OCI-M1 (cell line): ENCODE data around the gene NIPAL3.

Experiments
- DNase-seq: peaks from one replicate; lab custom pipeline; 2025; lab: John Stamatoyannopoulos, UW

The NIPAL3 gene

DNA sequence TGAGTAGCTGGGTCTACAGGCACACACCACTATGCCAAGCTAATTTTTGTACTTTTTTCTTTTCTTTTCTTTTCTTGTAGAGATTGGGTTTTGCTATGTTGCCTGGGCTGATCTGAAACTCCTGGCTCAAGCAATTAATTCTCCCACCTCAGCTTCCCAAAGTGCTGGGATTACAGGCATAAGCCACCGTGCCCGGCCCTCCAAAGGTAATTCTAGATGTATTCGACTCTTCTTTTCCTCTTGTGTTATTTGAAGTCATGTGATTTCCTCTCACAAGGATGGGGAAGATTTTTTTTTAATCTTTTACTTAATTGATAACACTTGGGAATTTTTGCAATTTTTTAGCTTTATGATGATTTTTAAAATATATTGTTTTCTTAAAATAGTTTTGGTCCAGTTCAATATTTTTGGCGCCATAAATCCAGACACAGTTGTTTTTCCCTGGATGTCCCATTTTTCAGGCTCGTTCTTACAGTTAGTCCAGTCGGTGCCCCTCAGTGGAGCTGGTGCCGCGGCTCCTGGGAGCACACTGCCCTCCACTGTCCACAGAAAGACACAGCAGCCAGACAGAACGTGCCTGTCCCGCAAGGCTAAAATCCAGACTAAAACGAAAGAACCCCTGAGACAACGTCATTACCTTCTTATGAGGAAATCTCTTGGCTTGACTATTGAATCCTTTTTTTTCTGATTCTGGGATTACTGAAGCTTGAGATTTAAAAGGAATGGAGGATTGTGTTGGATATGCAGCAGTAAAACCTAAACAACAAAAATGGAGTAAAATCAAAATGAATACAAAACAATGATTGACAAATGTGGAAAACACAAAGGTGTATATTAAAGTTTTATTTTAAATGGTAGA, 24.4 kb upstream of the NIPAL3 start:
- DNase-seq, result peak; percentile 87

DNA sequence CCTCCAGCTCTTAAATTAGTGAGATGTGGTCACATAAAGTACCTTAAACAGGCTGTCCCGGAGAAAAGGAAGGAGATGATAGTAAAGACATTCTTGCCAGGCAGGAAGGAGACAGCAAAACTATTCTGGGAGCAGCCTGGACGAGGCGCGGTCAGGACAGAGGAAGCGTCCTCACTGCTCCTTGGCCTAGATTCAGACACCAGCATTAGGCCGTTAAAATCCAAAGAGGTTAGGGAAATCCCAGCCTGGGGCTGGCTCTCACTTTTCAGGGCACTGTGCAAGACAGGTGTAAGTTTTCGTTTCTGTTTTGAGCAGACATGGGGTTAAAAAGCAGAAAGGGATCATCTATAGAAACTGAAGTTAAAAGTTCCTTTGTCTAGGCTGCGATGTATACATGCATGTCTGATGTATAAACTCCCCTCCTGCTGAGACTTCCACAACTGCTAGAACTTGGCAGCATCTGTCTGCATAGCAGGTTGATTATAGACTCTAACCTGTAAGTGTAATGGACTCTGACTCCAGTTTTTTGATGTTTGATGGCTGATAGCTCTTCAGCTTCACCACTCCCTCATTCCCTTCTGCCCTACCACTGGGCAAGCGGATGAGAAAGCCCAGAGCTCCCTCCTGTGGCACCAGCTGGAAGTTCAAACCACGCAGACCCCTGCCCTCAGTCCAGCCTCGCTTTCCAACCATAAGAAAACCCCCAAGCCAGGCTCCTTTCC, 23.6 kb upstream of the NIPAL3 start:
- peak; percentile 79 for DNase-seq

DNA sequence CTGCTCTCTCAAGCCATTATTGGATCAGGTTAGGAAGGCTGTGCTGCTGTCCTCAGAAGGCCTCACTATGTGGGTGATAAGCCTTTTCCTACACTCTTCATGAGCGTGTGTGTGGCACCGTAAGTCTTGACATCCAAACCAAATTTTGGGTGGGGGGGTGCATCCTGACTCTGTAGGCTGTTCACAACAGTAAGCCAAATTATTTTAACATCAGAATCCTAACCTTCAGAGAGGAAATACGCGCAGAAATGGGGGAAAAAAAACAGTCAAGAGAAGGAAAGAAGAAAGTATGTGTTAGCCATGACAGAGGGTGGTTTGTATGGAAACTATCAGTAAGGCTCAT, 23.0 kb upstream of the NIPAL3 start:
- no peak for DNase-seq

DNA sequence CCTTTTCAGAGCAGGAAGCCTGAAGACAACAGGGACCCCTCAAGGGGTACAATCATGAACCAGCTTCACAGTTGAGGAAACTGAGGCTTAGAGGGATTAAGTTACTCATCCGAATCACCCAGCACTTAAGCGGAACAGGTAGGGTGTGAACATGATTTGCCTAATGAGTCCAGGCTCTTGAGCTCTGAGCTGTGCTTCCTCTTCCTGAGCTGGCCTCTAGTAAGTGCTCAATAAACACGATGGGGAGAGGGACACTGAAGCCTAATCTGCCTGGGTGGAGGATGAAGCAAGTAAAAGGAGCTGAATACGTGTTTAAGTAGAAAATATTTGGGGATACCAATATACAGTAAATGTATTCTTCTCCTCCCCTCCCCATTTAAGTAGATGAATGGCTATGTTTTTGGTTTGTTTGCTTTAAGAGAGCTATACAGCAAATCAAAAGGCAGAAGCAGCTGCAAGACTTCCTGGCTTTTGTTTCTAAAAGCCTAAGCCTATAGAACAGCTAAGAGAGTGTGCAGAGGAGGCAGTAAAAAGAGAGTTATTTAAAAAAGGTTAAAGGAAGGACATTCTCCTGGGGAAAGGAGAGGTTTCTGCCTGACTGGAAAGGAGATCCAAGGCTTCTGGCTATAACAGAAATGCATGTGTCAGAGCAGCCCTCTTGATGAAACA, 22.5 kb upstream of the NIPAL3 start:
- no peak for DNase-seq

DNA sequence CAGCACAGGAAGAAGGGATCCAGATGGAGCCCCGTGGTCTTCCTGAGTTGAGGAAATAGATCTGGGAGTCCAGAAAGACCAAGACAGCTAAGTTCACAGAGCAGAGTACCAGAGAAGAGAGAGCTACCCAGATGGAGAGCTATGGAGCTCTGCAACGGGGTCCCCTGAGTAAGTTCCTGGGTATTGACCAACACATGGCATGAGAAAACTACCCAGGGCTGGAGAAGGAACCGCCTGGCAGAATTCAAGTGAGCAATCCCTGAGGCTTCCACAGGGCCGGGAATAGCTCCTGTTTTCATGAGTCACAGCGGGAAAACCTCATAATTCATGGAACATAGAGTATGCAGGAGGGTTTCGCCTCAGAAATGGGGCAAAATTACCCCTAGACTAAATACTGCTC, 21.7 kb upstream of the NIPAL3 start:
- no peak for DNase-seq

DNA sequence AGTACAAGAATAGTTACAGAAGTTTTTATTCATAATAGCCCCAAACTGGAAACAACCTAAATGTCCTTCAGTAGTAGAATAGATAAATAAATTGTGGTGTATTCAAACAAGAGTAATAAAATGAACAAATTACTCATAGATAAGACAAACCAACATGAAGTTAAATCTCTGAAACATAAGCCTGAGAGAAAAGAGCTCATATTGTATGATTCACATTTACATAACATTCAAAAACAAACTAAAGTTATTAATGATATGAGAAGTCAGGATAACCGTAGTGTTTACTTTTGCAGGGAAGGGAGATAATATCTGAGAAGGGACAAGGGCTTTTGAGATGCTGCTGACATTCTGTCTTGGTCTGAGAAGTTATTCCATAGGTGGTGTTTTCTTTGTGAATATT, 15.5 kb upstream of the NIPAL3 start:
- DNase-seq, result no peak

DNA sequence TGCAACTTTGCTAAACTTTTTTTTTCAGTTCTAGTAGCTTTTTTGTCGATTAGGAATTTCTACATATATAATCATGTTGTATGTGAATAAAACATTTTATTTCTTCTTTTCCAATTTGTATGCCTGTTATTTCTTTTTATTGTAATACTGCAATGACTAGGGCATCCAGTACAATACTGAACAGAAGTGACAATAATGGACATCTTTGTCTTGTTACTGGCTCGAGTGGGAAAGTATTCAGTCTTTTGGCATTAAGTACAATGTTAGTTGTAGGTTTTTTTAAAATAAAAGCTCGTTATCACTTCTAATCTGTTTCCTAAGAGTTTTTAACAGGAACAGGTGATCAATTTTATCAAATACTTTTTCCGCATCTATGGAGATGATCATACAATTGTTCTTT, 11.8 kb upstream of the NIPAL3 start:
- no peak for DNase-seq

DNA sequence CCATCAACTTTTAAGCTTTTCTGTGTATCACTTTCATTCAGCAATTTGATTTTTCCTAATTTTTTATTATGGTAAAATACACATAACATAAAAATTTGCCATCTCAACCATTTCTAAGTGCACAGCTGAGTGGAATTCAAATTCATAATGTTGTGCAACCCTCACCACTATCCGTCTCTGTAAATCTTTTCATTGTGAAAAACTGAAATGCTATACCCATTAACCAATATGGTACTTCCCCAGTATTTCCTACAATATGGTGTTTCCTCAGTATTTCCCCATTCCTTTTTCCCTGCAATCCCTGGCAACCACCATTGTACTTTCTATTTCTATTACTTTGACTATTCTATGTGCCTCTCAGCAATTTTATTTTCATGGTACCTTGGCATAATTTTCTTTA, 8.8 kb upstream of the NIPAL3 start:
- DNase-seq, result no peak

DNA sequence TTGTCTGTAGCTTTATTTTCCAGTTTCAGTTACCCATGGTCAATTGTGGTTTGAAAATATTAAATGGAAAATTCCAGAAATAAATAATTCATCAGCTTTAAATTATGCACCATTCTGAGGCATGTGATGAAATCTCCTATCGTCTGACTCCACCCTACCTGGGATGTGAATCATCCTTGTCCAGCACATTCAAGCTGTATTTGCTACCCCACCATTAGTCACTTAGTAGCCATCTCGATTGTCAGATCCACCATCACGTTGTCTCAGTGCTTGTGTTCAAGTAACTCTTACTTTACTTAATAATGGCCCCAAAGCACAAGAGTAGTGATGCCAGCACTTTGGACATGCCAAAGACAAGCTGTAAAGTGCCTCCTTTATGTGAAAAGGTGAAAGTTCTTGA, 6.1 kb upstream of the NIPAL3 start:
- DNase-seq, result no peak

DNA sequence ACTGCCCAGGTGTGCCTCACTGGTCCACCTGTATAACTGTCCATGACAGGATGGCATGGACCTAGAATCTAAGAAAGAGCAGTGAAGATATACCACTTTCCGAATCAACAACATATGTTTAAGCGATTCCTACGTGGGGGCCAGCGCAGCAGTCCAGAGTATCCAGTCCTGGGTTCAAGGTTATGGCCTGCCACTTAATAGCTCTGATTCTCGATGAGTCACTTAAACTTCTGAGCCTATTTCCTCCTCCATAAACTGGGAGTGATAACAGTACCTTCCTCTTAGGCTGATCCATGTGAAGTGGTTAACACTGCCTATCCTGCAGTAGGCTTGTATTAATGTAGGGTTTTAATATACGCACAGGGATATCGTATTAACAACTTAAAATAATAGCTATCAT, 4.9 kb upstream of the NIPAL3 start:
- no peak for DNase-seq

DNA sequence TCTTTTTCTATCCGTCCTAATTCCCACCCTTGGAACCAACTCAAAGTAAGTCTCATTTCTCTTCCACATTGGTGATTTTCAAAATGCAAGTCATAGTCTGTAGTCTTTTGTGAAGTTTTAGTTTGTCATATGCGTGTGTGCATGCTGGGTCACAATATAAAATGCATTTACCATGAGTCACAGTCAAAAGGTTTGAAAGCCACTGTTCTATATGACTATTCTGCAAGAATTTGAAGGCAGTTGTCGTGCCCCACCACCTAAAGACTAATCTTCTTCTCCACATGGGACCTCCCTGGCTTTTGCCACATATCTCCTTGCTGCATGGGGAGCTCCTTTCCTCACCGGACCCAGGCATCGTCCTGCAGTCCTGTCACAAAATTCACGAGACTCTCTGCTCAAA, 3.6 kb upstream of the NIPAL3 start:
- DNase-seq, result peak; percentile 27

DNA sequence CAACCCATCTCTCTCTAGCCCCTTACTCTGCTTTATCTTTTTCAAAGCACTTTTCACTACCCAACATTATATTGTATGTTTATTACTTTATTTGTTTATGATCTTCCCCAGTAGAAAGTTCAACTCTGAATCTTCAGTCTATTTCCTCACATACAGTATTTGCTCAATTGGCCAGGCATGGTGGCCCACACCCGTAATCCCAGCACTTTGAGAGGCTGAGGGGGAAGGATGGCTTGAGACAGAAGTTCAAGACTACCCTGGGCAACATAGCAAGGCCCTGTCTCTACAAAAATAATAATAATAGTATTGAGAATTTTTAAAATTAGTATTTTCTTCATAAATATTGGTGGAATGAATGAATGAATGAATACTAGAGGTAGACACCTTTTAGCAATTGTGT, 3.2 kb upstream of the NIPAL3 start:
- no peak for DNase-seq

DNA sequence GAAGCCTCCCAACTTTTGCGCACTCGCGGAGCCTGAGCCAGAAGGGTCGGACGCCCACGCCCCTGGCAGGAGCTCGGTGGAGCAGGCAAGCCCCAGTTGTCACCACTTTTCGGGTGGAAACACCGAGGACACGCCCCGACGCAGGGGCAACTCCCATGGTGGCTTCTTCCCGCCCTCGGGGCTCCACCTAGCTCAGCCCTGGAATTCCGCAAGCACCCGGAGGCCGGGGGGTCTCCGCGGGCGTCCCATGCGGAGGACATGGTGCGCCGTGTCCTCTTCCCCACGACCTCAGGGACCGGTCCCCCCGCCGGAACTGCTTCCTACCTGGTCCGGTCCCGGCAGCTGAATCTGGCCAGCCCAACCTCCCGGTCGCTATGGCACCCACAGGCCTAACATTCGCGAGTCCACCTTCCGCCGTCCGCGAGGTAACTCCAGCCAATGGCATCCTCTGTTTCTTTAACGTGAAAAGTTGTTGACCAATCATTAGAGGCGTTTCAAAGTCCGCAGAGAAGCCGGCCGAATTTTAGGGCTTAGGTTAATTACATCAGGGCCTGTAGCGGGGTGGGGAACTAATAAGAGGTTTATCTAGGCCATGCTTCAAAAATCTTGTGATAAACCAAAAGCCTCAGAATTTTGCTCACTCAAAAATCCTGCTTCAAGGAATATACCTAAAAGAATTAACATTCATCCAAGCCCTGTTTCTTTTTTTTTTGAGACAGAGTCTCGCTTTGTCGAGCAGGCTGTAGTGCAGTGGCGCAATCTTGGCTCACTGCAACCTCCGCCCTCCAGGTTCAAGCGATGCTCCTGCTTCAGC, 2.0 kb upstream of the NIPAL3 start, which contains the start of gene STPG1:
Gene STPG1 (minus strand): TSS at position 433 of the 814 bp plus-strand sequence. CDS start 12,394 bp downstream, outside the sequence.
- DNase-seq, result peak; percentile 96

DNA sequence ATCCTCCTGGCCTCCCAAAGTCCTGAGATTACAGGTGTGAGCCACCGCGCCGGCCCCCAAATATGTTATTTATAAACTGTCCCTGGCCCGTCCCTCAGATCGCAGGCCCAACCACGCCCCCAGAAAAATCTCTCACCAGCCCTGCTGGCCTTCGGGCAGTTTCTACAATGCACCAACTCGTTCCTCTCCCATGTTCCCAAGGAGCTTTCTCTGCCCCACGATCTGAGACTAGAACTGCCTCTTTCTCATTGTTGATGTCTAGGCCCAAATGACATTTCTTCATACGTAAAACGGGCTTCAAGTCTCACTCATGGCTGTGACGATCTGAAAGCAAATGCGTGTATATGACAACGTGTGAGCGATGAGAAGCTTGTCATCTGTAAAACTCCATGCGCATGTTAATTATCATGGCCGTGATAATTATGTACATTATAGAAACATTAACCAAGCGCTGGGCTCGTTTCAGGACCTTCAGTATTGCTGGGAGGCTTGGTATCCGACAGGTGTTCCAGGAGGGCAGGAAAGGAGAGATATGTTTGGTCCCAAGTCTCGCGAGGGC, 748 bp upstream of the NIPAL3 start:
- peak; percentile 40 for DNase-seq

DNA sequence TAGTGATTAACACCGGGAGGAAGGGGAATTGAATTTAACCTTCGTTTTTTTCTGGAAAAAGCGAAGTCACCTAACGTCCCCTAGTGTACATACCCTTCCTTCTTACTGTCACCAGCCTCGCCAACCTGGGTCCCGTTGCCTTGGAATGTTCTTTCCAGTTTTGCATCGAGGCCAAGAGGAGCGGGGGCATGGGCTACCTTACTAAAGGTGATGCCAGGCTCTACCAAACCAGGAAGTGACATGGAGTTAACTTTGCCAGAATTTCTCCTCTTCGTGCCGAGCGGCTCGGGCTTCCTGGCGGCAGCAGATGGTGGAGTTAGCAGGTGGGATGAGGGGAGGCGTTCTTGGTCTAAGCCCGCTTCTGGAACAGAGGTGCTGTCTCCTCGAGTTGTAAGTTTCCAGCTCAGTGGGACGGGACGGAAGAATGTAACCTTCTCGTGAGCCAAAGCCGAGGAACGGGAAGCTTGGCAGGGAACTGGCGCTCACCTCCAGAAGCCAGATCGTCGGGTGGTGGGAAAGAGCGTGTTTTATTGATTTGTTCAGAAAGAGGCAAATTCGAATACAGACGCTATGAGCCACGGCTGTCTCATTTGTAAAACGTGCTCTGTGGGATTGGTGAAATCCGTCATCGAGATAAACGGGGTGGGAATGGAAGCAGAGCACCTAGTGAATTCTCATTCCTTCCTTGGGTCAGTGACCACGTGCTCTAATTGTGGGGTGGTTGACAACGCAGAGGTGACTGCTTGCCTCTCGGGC, 486 bp downstream of the NIPAL3 start:
- peak; percentile 43 for DNase-seq

DNA sequence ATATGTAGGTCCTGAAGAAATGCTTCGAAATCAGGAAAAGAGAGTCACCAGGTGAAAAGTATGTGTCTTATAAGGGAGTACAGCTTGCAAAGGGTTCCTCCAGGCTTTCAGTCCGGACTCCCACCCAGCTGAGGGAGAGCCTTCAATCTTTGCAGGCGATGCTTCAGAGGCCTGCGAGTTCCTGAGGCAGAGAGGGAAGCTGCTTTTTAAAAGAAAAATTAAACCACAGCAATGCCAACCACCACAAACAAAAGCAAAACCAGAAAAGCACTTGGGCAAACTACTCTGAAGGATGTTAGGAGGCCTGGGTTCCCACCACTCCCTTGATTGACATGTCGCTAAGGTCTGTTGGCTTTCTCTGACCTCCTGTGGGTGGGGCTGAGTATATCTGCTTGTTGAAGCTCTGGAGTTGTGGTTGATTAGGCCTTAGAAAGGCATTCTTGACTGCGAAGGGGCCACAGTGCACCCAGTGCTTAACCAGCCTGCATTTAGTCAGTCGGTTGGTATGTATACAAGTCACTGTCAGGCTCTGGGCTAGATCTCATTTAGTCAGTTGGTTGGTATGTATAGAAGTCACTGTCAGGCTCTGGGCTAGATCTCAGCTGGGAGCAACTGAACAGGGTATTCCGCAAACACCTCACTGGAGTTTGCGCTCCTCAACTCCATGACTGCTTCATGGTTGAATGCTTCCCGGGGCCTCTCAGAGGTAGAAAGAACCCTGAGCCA, 1.2 kb downstream of the NIPAL3 start:
- peak; percentile 84 for DNase-seq

DNA sequence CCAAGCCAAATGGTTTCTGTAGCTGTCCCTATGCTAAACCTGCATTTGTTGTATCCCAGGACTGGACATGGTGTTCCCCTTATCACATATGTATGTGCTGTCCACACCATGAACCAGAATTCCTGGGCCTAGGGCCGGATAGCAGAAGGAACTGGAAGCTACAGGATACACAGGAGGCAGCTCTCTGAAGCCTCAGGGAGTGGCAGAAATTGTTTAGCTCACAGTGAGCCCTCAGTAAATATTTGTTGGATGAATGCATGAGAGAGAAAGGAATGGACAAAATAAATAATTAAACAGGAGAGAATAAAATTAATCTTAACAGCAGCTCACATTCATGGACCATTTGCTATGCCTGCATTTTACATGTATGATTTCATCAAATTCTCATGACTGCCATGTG, 2.1 kb downstream of the NIPAL3 start:
- no peak for DNase-seq

DNA sequence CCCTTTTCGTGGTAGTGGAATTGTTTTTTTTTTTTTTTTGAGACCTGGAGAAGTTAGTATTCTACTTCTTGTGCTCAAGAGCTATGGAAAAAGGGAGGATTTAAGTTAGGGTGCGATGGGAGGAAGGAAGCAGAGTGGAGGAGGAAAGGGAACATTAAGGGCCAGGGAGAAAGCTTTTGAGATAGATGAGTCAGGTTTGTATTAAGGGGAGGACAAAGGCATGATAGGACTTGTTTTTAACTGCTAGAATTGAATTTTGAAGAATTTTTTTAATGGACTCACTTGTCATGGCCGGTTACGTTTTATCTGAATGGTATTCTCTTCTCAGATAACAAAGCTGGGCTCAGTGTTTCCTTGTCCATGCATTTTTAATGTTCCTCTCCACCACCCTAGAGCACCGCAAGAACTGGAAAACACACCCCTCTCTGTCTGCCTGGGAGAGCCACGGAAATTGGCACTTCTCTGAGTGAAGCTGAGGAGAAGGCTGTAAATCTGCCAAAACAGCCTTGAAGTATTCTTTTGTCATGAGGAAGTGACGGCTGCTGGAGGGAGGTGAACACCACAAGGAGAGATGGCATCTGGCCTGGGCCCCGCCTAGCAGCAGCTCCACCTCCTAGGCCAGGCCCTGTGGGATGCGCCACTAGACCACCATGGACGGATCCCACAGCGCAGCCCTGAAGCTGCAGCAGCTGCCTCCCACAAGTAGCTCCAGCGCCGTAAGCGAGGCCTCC, 3.5 kb downstream of the NIPAL3 start:
- DNase-seq, result peak; percentile 94

DNA sequence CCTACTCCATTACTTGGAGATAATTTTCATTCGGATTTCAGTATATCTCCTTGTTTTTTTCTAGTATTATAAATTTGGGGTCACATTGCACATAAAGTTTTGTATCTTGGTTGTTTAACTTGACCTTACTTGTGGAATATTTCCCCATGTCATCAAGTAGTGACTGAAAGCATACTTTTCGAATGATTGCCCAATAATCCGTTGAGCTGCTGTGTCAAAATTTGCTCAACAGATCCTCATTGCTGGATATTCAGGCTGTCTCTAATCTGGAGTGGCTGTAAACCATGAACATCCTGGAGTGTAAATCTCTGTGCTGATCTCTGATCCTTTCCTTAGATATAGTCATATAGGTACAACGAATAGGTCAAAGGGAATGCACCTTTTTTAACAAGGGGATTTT, 4.9 kb downstream of the NIPAL3 start:
- no peak for DNase-seq

DNA sequence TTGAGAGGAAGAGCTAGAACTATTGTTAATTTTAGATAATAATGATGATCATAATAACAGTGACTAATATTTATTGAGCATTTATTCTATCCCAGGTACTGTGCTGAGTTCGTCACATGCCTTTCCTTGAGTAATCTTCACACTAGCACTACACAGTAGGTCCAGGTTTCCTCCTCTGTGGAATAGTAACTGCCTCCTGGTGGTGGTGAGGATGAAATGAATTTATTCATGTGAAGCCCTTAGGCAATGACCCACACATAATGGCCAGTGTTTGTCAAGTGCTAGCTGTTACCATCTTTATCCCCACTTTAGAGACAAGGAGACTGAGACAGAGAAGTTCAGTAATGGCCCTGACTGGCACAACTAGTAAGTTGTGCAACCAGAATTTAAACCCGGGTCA, 5.9 kb downstream of the NIPAL3 start:
- DNase-seq, result no peak
